GM18858 (cell line): ENCODE data around the gene VWA1.
A peak's percentile ranks its signal among the peaks of the same experiment; 100 is the strongest.
"Not testable (repeated sequence)": the region's sequence is repeated elsewhere in the genome, so short reads cannot be mapped to it uniquely, and the experiment has no call there.

Source experiments
- ATAC-seq: cut with Tn5 transposase; IDR thresholded peaks from one replicate; pipeline ENCODE4 v1.9.1; 2021; ENCODE audit not compliant: unreplicated experiment

The VWA1 gene

GRCh38 chr1:1455366-1455884 lies 19.9 kb downstream of the VWA1 start:
- no peak for ATAC-seq

- ATAC-seq: not testable (repeated sequence)
Measured at GRCh38 chr1:1455934-1456333, 20.4 kb downstream of the VWA1 start.

GRCh38 chr1:1456683-1457255 lies 21.3 kb downstream of the VWA1 start:
- ATAC-seq: not testable (repeated sequence)

GRCh38 chr1:1459156-1459555 lies 23.7 kb downstream of the VWA1 start:
- not testable (repeated sequence) for ATAC-seq

- not testable (repeated sequence) for ATAC-seq
Measured at GRCh38 chr1:1459711-1460110, 24.2 kb downstream of the VWA1 start.

GRCh38 chr1:1460540-1461130 lies 25.1 kb downstream of the VWA1 start:
- no peak for ATAC-seq

GRCh38 chr1:1461721-1462317 lies 26.3 kb downstream of the VWA1 start:
- ATAC-seq: no peak

- no peak for ATAC-seq
Measured at GRCh38 chr1:1462318-1462966, 27.0 kb downstream of the VWA1 start.

GRCh38 chr1:1463312-1463711 lies 27.8 kb downstream of the VWA1 start:
- ATAC-seq: no peak

- ATAC-seq: not testable (repeated sequence)
Measured at GRCh38 chr1:1468196-1468985, 32.9 kb downstream of the VWA1 start.

GRCh38 chr1:1470626-1471388 lies 35.3 kb downstream of the VWA1 start:
- ATAC-seq: peak; percentile 5

- ATAC-seq: peak; percentile 75
Measured at GRCh38 chr1:1471389-1472052, 36.0 kb downstream of the VWA1 start, which contains the start of gene ATAD3B. TSS of gene ATAD3B (plus strand) at chr1:1471765. CDS start at chr1:1471885, 120 bp downstream.

GRCh38 chr1:1472053-1472876 lies 36.8 kb downstream of the VWA1 start:
- ATAC-seq: not testable (repeated sequence)

- not testable (repeated sequence) for ATAC-seq
Measured at GRCh38 chr1:1476011-1476410, 40.5 kb downstream of the VWA1 start.

- no peak for ATAC-seq
Measured at GRCh38 chr1:1477206-1477605, 41.7 kb downstream of the VWA1 start.

- no peak for ATAC-seq
Measured at GRCh38 chr1:1479547-1480487, 44.3 kb downstream of the VWA1 start.

GRCh38 chr1:1480488-1480867 lies 45.0 kb downstream of the VWA1 start:
- ATAC-seq: not testable (repeated sequence)

GRCh38 chr1:1481811-1482210 lies 46.3 kb downstream of the VWA1 start:
- ATAC-seq: not testable (repeated sequence)
